HepG2 (cell line): ENCODE data around the gene FXYD4. TPM values are rescaled to one million over a fixed set of nuclear protein-coding genes. Genes with fewer than 3 reads are reported as not detected.

ENCODE experiments used
- ATAC-seq: fragments of 200-7000 bp; cut with Tn5 transposase; 3 replicates; pipeline ENCODE4 v1.9.1; 2020; ENCODE audit warnings: mild to moderate bottlenecking, moderate library complexity
- BruUV-seq: library from RNA; stranded (reverse); fragments of 400-500 nt; replicated peaks from 2 replicates; lab custom pipeline; 2021; lab: Mats Ljungman, UMichigan
- CTCF ChIA-PET: fragments of 300-600 bp; formaldehyde crosslinking; extraction: SDS; loops from one replicate; lab custom pipeline; 2021; ENCODE audit warnings: low total read pairs, inconsistent platforms, low intra/inter-chr PET ratio; lab: Yijun Ruan, JAX
- POLR2A ChIA-PET: fragments of 350-600 bp; sonication (Branson Sonifier 250); formaldehyde crosslinking; loops from one replicate; lab custom pipeline; 2020; ENCODE audit warnings: antibody characterized with exemption, inconsistent platforms; lab: Yijun Ruan, JAX
- DNase-seq: peaks from one replicate; pipeline ENCODE4 v3.0.0-alpha.2; 2015; ENCODE audit warnings: low spot score
- FAIRE-seq: peaks from 3 replicates; lab custom pipeline; 2011; peaks lifted over from hg19 to GRCh38; lab: Jason Lieb, UNC
- H2AFZ ChIP-seq: one replicate; pipeline ENCODE4 v1.6.1; 2011; ENCODE audit warnings: low read length, inconsistent platforms
- H3K27ac ChIP-seq: fragments of 300-600 bp; 3 replicates; pipeline ENCODE4 v1.8.0; 2011; ENCODE audit warnings: mixed run types, mild to moderate bottlenecking, mixed read lengths, low read length, inconsistent platforms; ENCODE audit not compliant: insufficient read depth; ENCODE audit errors: extremely low read length
- H3K27me3 ChIP-seq, 2 experiments: fragments of 200-600 bp in 1 of 2; 2 replicates in 1 of 2; 3 replicates in 1 of 2; pipeline versions ENCODE4 v1.6.0 to v1.8.0; 2011; ENCODE audit warnings: low read length in 2 of 2, mild to moderate bottlenecking in 2 of 2, moderate library complexity in 2 of 2, inconsistent platforms in 1 of 2; ENCODE audit not compliant: insufficient read depth in 2 of 2, control insufficient read depth in 1 of 2
- H3K36me3 ChIP-seq, 2 experiments: fragments of 200-600 bp in 1 of 2; replicated peaks in 1 of 2; 2 replicates in 1 of 2; 3 replicates in 1 of 2; pipeline versions ENCODE4 v1.5.1 to v1.8.0; 2011; ENCODE audit warnings: low read length in 2 of 2, inconsistent platforms in 1 of 2; ENCODE audit not compliant: insufficient read depth in 2 of 2, control insufficient read depth in 1 of 2
- H3K4me1 ChIP-seq: 2 replicates; pipeline ENCODE4 v1.5.1; 2012; ENCODE audit warnings: low read length, inconsistent platforms; ENCODE audit not compliant: insufficient read depth
- H3K4me2 ChIP-seq: 2 replicates; pipeline ENCODE4 v1.6.0; 2011; ENCODE audit warnings: low read depth, low read length, inconsistent platforms
- H3K4me3 ChIP-seq, 3 experiments: fragments of 200-600 bp in 1 of 3; sonication (generic), shearing (Covaris generic) in 1 of 3; replicated peaks in 1 of 3; 2 replicates each; pipeline ENCODE4 v1.5.1; 2011 to 2016; ENCODE audit warnings: low read length in 3 of 3, inconsistent platforms in 2 of 3, low read depth in 2 of 3, mild to moderate bottlenecking in 2 of 3, control low read depth in 1 of 3, mixed read lengths in 1 of 3; ENCODE audit not compliant: insufficient read depth in 1 of 3
- H3K79me2 ChIP-seq: one replicate; pipeline ENCODE4 v1.6.1; 2011; ENCODE audit warnings: low read length, inconsistent platforms; ENCODE audit not compliant: insufficient read depth
- H3K9ac ChIP-seq: 2 replicates; pipeline ENCODE4 v1.6.0; 2011; ENCODE audit warnings: mild to moderate bottlenecking, low read depth, low read length, inconsistent platforms; ENCODE audit not compliant: insufficient read depth
- H3K9me3 ChIP-seq: 2 replicates; pipeline ENCODE4 v1.5.1; 2012; ENCODE audit warnings: mild to moderate bottlenecking, low read length
- H4K20me1 ChIP-seq: 2 replicates; pipeline ENCODE4 v1.6.0; 2011; ENCODE audit warnings: inconsistent platforms, mild to moderate bottlenecking, low read length, moderate library complexity; ENCODE audit not compliant: insufficient read depth
- CEBPG ChIP-seq: IDR thresholded peaks from 2 replicates; pipeline ENCODE4 v1.6.1; 2016
- DNMT1 ChIP-seq: sonication (generic); formaldehyde crosslinking; IDR thresholded peaks from 2 replicates; pipeline ENCODE4 v1.5.1; 2020; ENCODE audit warnings: mild to moderate bottlenecking, missing genetic modification reagents
- GLI4 ChIP-seq: sonication (generic); formaldehyde crosslinking; IDR thresholded peaks from 2 replicates; pipeline ENCODE4 v1.5.1; 2020; ENCODE audit warnings: missing genetic modification reagents, mild to moderate bottlenecking, moderate library complexity, borderline replicate concordance
- HNF4A ChIP-seq: sonication (generic); formaldehyde crosslinking; IDR thresholded peaks from 2 replicates; pipeline ENCODE4 v1.4.0; 2020; ENCODE audit warnings: missing genetic modification reagents
- KLF9 ChIP-seq: IDR thresholded peaks from 2 replicates; pipeline ENCODE4 v1.6.1; 2016; ENCODE audit warnings: low read depth
- MED13 ChIP-seq: sonication (generic); formaldehyde crosslinking; IDR thresholded peaks from 2 replicates; pipeline ENCODE4 v1.5.0; 2020; ENCODE audit warnings: missing genetic modification reagents
- TARDBP ChIP-seq: sonication (generic); formaldehyde crosslinking; IDR thresholded peaks from 2 replicates; pipeline ENCODE4 v1.8.0; 2022; ENCODE audit warnings: mild to moderate bottlenecking, missing genetic modification reagents
- ZBTB2 ChIP-seq: sonication (generic); formaldehyde crosslinking; IDR thresholded peaks from 2 replicates; pipeline ENCODE4 v1.8.0; 2022; ENCODE audit warnings: low read depth, missing genetic modification reagents
- ZNF124 ChIP-seq: sonication (generic); formaldehyde crosslinking; IDR thresholded peaks from 2 replicates; pipeline ENCODE4 v1.4.0; 2020; ENCODE audit warnings: missing genetic modification reagents
- ZNF225 ChIP-seq: sonication (generic); formaldehyde crosslinking; IDR thresholded peaks from 2 replicates; pipeline ENCODE4 v1.4.0; 2020; ENCODE audit warnings: mild to moderate bottlenecking, missing genetic modification reagents
- ZNF496 ChIP-seq: sonication (generic); formaldehyde crosslinking; IDR thresholded peaks from 2 replicates; pipeline ENCODE4 v1.8.1; 2023; ENCODE audit warnings: mild to moderate bottlenecking, moderate library complexity, missing genetic modification reagents; ENCODE audit not compliant: insufficient replicate concordance
- ZNF552 ChIP-seq: sonication (generic); formaldehyde crosslinking; IDR thresholded peaks from 2 replicates; pipeline ENCODE4 v1.9.0; 2022; ENCODE audit warnings: missing genetic modification reagents, mild to moderate bottlenecking, borderline replicate concordance
- ZNF720 ChIP-seq: sonication (generic); formaldehyde crosslinking; IDR thresholded peaks from 2 replicates; pipeline ENCODE4 v1.4.0; 2020; ENCODE audit warnings: missing genetic modification reagents
- WGBS: methylation state at CpG from one replicate; pipeline ENCODE4 v1.1.6; 2017; ENCODE audit warnings: low lambda C conversion rate; 5-methylcytosine and 5-hydroxymethylcytosine counted together
- in situ Hi-C: cut with HindIII; loops from 2 replicates; pipeline ENCODE4 v1.10.0; 2017; ENCODE audit warnings: low pct_unique_long_range_greater_than_20kb; ENCODE audit not compliant: extremely low pct_ligation_motif_present
- intact Hi-C: fragments of 100-400 bp; cut with micrococcal nuclease; formaldehyde crosslinking; loops from one replicate; pipeline ENCODE4 v1.10.0; 2022; ENCODE audit not compliant: unreplicated experiment
- polyA plus RNA-seq, 8 experiments: library from polyadenylated mRNA; depleted of rRNA in 3 of 8; stranded (reverse) in 7 of 8; unstranded in 1 of 8; fragments of >200 nt; fragmentation: Illumina TruSeq in 4 of 8; extraction: Trizol in 4 of 8; gene quantifications; 2 replicates each; pipeline versions ENCODE4 v1.2.1 to v1.2.3, GENCODE V29; 2011 to 2016; ENCODE audit warnings: low read depth in 4 of 8, missing spikeins in 1 of 8, mixed read lengths in 1 of 8; ENCODE audit not compliant: insufficient read depth in 1 of 8
- total RNA-seq, 5 experiments: library from RNA; depleted of rRNA; stranded (reverse); fragments of >200 nt; fragmentation: Illumina TruSeq; extraction: Trizol; gene quantifications; 2 replicates each; pipeline ENCODE4 v1.2.3, GENCODE V29; 2016; ENCODE audit warnings: low read depth in 1 of 5

FXYD4 gene
- total and polyA plus RNA-seq, 2 of the 13 experiments (the other 11 are each of a cell fraction or from before 2014, with no cell fraction given) = not detected

- no TSS peak for BruUV-seq
- H3K4me2 ChIP-seq = no peak overlapping the region
- no peaks in the 10 kb centered on the region for H3K9me3 ChIP-seq
- no peaks in the 10 kb centered on the region for H4K20me1 ChIP-seq
- POLR2A ChIA-PET = no interaction called here
- H3K4me1 ChIP-seq = peaks cover 21% of the 10 kb centered on the region
- FAIRE-seq = no peak
- H3K4me3 ChIP-seq = no peak overlapping the region
- intact Hi-C loops (no loop called here), in situ Hi-C loops (no loop called here)
- TF ChIP-seq ZNF496 (CRISPR knock-in tag) (no peak), ZNF225 (CRISPR knock-in tag) (no peak), TARDBP (CRISPR knock-in tag) (no peak), GLI4 (CRISPR knock-in tag) (no peak), ZNF124 (CRISPR knock-in tag) (no peak), MED13 (CRISPR knock-in tag) (no peak), DNMT1 (no peak), ZNF552 (CRISPR knock-in tag) (no peak), KLF9 (CRISPR knock-in tag) (no peak)
- TF ChIP-seq, all 625 proteins: peak for 0
- H3K9ac ChIP-seq = no peak overlapping the region
- 70% methylated on average over 14 of the region's 14 CpGs for WGBS
- peaks cover 0 to 20% of the 10 kb centered on the region in 2 experiments; a peak in 1 of 5 replicates for H3K27me3 ChIP-seq
- DNase-seq (no peak), ATAC-seq (no peak)
- CTCF ChIA-PET = no interaction called here
- no peaks in the 10 kb centered on the region for H3K79me2 ChIP-seq
- no peak overlapping the region for H3K27ac ChIP-seq
- H3K36me3 ChIP-seq = no peaks in the 10 kb centered on the region
- H2AFZ ChIP-seq = no peak overlapping the region
Measured at GRCh38 chr10:43323245-43323644, 48.2 kb upstream of the FXYD4 start.

- intact Hi-C loops = no loop called here
- WGBS = 37% methylated on average over 3 of the region's 3 CpGs
- no peak for ATAC-seq
- in situ Hi-C loops = no loop called here
- DNase-seq = no peak
- Histone ChIP-seq H4K20me1 (no peaks in the 10 kb centered on the region), H3K27ac (no peak overlapping the region), H3K9ac (no peak overlapping the region), H3K36me3 (no peaks in the 10 kb centered on the region), H3K4me2 (no peak overlapping the region), H3K79me2 (no peaks in the 10 kb centered on the region), H3K4me3 (no peak overlapping the region), H3K9me3 (no peaks in the 10 kb centered on the region), H3K27me3 (peaks cover 0 to 10% of the 10 kb centered on the region in 2 experiments; a peak in 1 of 5 replicates), H2AFZ (no peak overlapping the region), H3K4me1 (peaks cover 11% of the 10 kb centered on the region; the same call in 1 of the 2 replicates)
- POLR2A ChIA-PET = no interaction called here
- no peak for FAIRE-seq
- CTCF ChIA-PET = no interaction called here
- BruUV-seq = no TSS peak
- no peak for TF ChIP-seq ZBTB2 (CRISPR knock-in tag)
- no peak for TF ChIP-seq CEBPG (CRISPR knock-in tag)
- TF ChIP-seq HNF4A (CRISPR knock-in tag) = no peak
- TF ChIP-seq ZNF720 (CRISPR knock-in tag) = no peak
Measured at GRCh38 chr10:43324876-43325275, 46.6 kb upstream of the FXYD4 start.
